Hepatocyte (in vitro differentiated cells): Measurements from ENCODE around the gene SH2B2. TPM values are rescaled to one million over a fixed set of nuclear protein-coding genes. Genes with fewer than 3 reads are reported as not detected.

Experiments used
- DNase-seq: peaks from one replicate; pipeline ENCODE4 v3.0.0-alpha.2; 2016; ENCODE audit warnings: low spot score
- H2AFZ ChIP-seq: fragments of 200-600 bp; sonication (generic); 2 replicates; pipeline ENCODE4 v1.6.0; 2016; ENCODE audit warnings: antibody characterized with exemption, mild to moderate bottlenecking
- H3K27ac ChIP-seq: fragments of 200-600 bp; sonication (generic); 2 replicates; pipeline ENCODE4 v1.5.1; 2016; ENCODE audit warnings: mild to moderate bottlenecking
- H3K27me3 ChIP-seq: fragments of 200-600 bp; sonication (generic); 2 replicates; pipeline ENCODE4 v1.6.1; 2016
- H3K36me3 ChIP-seq: fragments of 200-600 bp; sonication (generic); replicated peaks from 2 replicates; pipeline ENCODE4 v1.5.1; 2016; ENCODE audit warnings: low read depth; ENCODE audit not compliant: insufficient read depth
- H3K4me1 ChIP-seq: fragments of 200-600 bp; sonication (generic); 2 replicates; pipeline ENCODE4 v1.5.1; 2016; ENCODE audit warnings: mild to moderate bottlenecking, moderate library complexity; ENCODE audit not compliant: insufficient read depth
- H3K4me2 ChIP-seq: fragments of 200-600 bp; sonication (generic); 2 replicates; pipeline ENCODE4 v1.6.0; 2016
- H3K4me3 ChIP-seq: fragments of 200-600 bp; sonication (generic); 2 replicates; pipeline ENCODE4 v1.5.1; 2016; ENCODE audit warnings: mild to moderate bottlenecking
- H3K79me2 ChIP-seq: fragments of 200-600 bp; sonication (generic); 2 replicates; pipeline ENCODE4 v1.6.0; 2017; ENCODE audit warnings: mild to moderate bottlenecking
- H3K9me2 ChIP-seq: fragments of 200-600 bp; sonication (generic); replicated peaks from 2 replicates; pipeline ENCODE4 v1.6.0; 2017; ENCODE audit warnings: mild to moderate bottlenecking; ENCODE audit not compliant: insufficient read depth
- H3K9me3 ChIP-seq: fragments of 200-600 bp; sonication (generic); 2 replicates; pipeline ENCODE4 v1.5.1; 2016; ENCODE audit warnings: low read depth, mild to moderate bottlenecking
- H4K20me1 ChIP-seq: fragments of 200-600 bp; sonication (generic); 2 replicates; pipeline ENCODE4 v1.6.0; 2016; ENCODE audit warnings: mild to moderate bottlenecking; ENCODE audit not compliant: insufficient read depth, poor library complexity, severe bottlenecking
- CTCF ChIP-seq: fragments of 200-600 bp; sonication (generic); IDR thresholded peaks from 2 replicates; pipeline ENCODE4 v1.5.1; 2016; ENCODE audit warnings: antibody characterized with exemption, mild to moderate bottlenecking; ENCODE audit not compliant: poor library complexity
- EZH2 ChIP-seq: fragments of 200-600 bp; sonication (generic); IDR thresholded peaks from 2 replicates; pipeline ENCODE4 v1.6.1; 2016; ENCODE audit warnings: antibody characterized with exemption, mild to moderate bottlenecking, borderline replicate concordance
- EZH2phosphoT487 ChIP-seq: fragments of 200-600 bp; sonication (generic); IDR thresholded peaks from one replicate; pipeline ENCODE4 v1.6.1; 2018; ENCODE audit warnings: antibody characterized with exemption, mild to moderate bottlenecking, low read depth, moderate library complexity; ENCODE audit not compliant: unreplicated experiment, severe bottlenecking
- WGBS: methylation state at CpG from one replicate; pipeline ENCODE4 v1.1.6; 2016; ENCODE audit warnings: low lambda C conversion rate; ENCODE audit errors: missing lambda C conversion rate; 5-methylcytosine and 5-hydroxymethylcytosine counted together
- polyA plus RNA-seq: library from polyadenylated mRNA; unstranded; fragments of >200 nt; fragmentation: Nextera tagmentation; extraction: Ambion mirVana; gene quantifications from 2 replicates; pipeline ENCODE4 v1.2.1, GENCODE V29; 2016
- total RNA-seq: library from RNA; depleted of rRNA; stranded (reverse); fragments of >200 nt; gene quantifications from 2 replicates; pipeline ENCODE4 v1.2.3, GENCODE V29; 2014

SH2B2 gene
- total and polyA plus RNA-seq, 2 experiments from 2014 or later = 3.2 to 7.1 TPM

GRCh38 chr7:102302025-102302424 lies 15.4 kb downstream of the SH2B2 start:
- no peaks in the 10 kb centered on the region for H3K27me3 ChIP-seq
- no peaks in the 10 kb centered on the region for H3K36me3 ChIP-seq
- DNase-seq = no peak
- no peak overlapping the region for H3K4me2 ChIP-seq
- H3K4me1 ChIP-seq = peaks cover 5% of the 10 kb centered on the region
- WGBS = 91% methylated on average over 6 of the region's 6 CpGs
- no peak overlapping the region for H2AFZ ChIP-seq
- H3K27ac ChIP-seq = no peak overlapping the region
- no peak overlapping the region for H3K4me3 ChIP-seq
- no peaks in the 10 kb centered on the region for H4K20me1 ChIP-seq
- TF ChIP-seq EZH2phosphoT487 (no peak), CTCF (no peak), EZH2 (no peak)
- H3K9me2 ChIP-seq = no peaks in the 10 kb centered on the region
- H3K79me2 ChIP-seq = no peaks in the 10 kb centered on the region
- H3K9me3 ChIP-seq = no peaks in the 10 kb centered on the region

GRCh38 chr7:102303669-102304422 lies 17.2 kb downstream of the SH2B2 start:
- Histone ChIP-seq H3K4me3 (no peak overlapping the region), H3K36me3 (no peaks in the 10 kb centered on the region), H3K4me1 (peaks cover 11% of the 10 kb centered on the region), H3K27ac (no peak overlapping the region), H2AFZ (no peak overlapping the region), H3K9me3 (no peaks in the 10 kb centered on the region), H3K9me2 (no peaks in the 10 kb centered on the region), H3K4me2 (no peak overlapping the region), H3K79me2 (no peaks in the 10 kb centered on the region), H3K27me3 (no peaks in the 10 kb centered on the region), H4K20me1 (no peaks in the 10 kb centered on the region)
- no peak for DNase-seq
- TF ChIP-seq CTCF = no peak
- no peak for TF ChIP-seq EZH2phosphoT487
- no peak for TF ChIP-seq EZH2
- WGBS = 88% methylated on average over 10 of the region's 13 CpGs

GRCh38 chr7:102304668-102305067 lies 18.0 kb downstream of the SH2B2 start:
- no peaks in the 10 kb centered on the region for H3K9me3 ChIP-seq
- peaks cover 11% of the 10 kb centered on the region for H3K4me1 ChIP-seq
- no peak overlapping the region for H3K4me3 ChIP-seq
- no peak overlapping the region for H3K4me2 ChIP-seq
- no peaks in the 10 kb centered on the region for H3K9me2 ChIP-seq
- DNase-seq = no peak
- TF ChIP-seq EZH2phosphoT487 = no peak
- H4K20me1 ChIP-seq = no peaks in the 10 kb centered on the region
- H3K27ac ChIP-seq = no peak overlapping the region
- H2AFZ ChIP-seq = no peak overlapping the region
- no peaks in the 10 kb centered on the region for H3K36me3 ChIP-seq
- 71% methylated on average over 11 of the region's 11 CpGs for WGBS
- no peaks in the 10 kb centered on the region for H3K27me3 ChIP-seq
- H3K79me2 ChIP-seq = no peaks in the 10 kb centered on the region

- Histone ChIP-seq H4K20me1 (no peaks in the 10 kb centered on the region), H3K36me3 (no peaks in the 10 kb centered on the region), H2AFZ (no peak overlapping the region), H3K4me1 (peaks cover 11% of the 10 kb centered on the region), H3K27ac (no peak overlapping the region), H3K79me2 (no peaks in the 10 kb centered on the region), H3K27me3 (no peaks in the 10 kb centered on the region), H3K9me3 (no peaks in the 10 kb centered on the region), H3K4me3 (no peak overlapping the region), H3K4me2 (no peak overlapping the region), H3K9me2 (no peaks in the 10 kb centered on the region)
- TF ChIP-seq EZH2phosphoT487 (no peak), EZH2 (no peak)
- WGBS = 96% methylated on average over 17 of the region's 17 CpGs
- DNase-seq = no peak
Measured at GRCh38 chr7:102305414-102306268, 19.0 kb downstream of the SH2B2 start.
